Mucosa of stomach (tissue), 1 donor: ENCODE measurements around the gene MIER2.

Experiments
- H3K27me3 ChIP-seq: one replicate; pipeline ENCODE4 v1.7.0; 2013; ENCODE audit warnings: mild to moderate bottlenecking, low read length; ENCODE audit not compliant: control insufficient read depth, insufficient read depth
- H3K36me3 ChIP-seq: one replicate; pipeline ENCODE4 v1.7.0; 2013; ENCODE audit warnings: low read length; ENCODE audit not compliant: control insufficient read depth, insufficient read depth
- H3K4me1 ChIP-seq: one replicate; pipeline ENCODE4 v1.7.0; 2013; ENCODE audit warnings: mild to moderate bottlenecking, low read length; ENCODE audit not compliant: control insufficient read depth, insufficient read depth
- H3K4me3 ChIP-seq: one replicate; pipeline ENCODE4 v1.7.0; 2013; ENCODE audit warnings: low read length
- H3K9ac ChIP-seq: one replicate; pipeline ENCODE4 v1.7.0; 2013; ENCODE audit warnings: mild to moderate bottlenecking, low read length, moderate library complexity
- H3K9me3 ChIP-seq: one replicate; pipeline ENCODE4 v1.7.0; 2013; ENCODE audit warnings: mild to moderate bottlenecking, low read length, moderate library complexity; ENCODE audit not compliant: control insufficient read depth
- donor health status: Pancreatic carcinoma.

Gene MIER2

DNA sequence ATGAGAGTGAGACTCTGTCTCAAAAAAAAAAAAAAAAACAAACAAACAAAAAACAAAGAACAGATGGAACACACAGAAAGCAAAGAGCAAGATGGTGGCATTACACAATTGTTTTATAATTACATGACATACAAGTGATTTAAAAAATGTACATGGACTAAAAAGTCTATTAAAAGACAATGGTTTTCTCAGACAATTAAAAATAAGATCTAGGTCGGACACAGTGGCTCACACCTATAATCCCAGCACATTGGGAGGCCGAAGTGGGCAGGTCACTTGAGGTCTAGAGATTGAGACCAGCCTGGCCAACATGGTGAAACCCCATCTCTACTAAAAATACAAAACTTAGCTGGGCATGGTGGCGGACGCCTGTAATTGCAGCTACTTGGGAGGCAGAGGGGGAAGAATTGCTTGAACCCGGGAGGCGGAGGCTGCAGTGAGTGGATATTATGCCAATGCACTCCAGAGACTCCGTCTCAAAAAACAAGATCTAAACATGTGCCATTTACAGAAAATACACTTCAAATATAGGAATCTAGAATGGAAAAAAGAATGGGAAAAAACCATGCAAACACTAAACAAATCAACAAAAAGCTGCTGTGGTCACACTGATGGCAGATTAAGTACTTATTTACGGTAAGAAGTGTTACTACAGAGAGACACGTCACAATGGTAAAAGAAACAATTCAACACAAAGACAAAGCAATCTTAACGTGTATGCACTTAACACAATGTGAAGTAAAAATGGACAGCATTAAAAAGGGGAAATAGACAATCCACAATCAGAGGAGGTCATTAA lies 26.7 kb downstream of the MIER2 start:
- Histone ChIP-seq H3K27me3 (no peaks in the 10 kb centered on the region), H3K9me3 (no peaks in the 10 kb centered on the region), H3K4me3 (no peak overlapping the region), H3K9ac (no peak overlapping the region), H3K4me1 (no peaks in the 10 kb centered on the region), H3K36me3 (no peaks in the 10 kb centered on the region)

DNA sequence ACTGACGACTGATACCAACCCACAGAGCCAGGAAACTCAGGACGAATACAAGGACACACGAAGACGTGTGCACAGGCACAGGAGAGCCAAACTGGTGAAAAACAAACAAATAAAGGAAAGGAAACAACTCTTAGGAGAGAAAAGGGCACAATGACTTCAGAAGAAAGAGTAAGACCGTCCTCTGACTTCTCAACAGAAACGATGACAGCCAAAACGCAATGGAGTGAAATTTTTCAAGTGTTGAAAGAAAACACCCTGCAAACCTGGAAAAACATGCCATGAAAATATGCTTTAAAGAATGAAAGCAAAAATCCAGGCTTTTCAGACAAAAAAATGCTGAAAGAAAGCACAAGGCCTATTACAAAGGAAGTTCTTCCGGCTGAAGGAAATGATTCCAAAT lies 28.8 kb downstream of the MIER2 start:
- Histone ChIP-seq H3K36me3 (peaks cover 8% of the 10 kb centered on the region), H3K4me3 (no peak overlapping the region), H3K9me3 (no peaks in the 10 kb centered on the region), H3K27me3 (no peaks in the 10 kb centered on the region), H3K4me1 (peaks cover 3% of the 10 kb centered on the region), H3K9ac (no peak overlapping the region)

DNA sequence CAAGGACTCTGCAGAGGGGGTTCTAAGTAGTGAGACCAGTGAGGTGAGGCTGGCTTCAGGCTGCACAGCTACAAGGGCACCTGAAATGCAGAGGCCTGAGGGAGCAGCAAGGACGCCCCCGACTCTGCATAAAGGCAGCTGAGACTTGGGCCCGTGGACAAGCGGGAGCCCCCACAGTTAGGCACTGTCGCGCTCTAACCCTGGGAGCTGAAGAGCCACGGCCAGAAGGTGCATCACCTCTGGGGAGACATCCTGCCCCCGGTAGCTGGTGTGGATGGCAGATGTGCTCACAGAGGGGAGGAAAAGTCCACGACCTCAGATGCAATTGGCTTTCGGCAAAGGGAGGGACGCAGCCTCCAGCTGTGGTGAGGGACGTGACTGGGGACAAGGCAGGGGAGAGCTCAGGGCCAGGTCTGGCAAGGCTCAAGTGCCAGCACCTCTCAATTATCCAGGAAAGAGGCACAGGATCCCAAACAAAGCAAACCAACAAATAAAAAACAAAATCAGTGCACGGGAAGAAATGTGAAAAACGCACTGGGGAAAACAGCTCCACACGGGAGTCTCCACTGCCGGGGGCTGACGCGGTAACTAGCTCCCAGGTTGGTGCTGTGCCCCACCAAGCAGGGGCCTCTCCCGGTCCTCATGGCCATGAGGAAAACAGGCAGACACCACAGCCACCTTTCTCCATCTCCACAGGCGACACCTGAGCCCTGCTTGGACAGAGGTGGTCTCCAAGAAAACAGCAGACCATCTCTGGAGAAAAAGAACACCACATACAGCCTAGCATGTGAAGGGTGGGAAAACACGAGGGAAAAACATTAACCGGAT lies 30.4 kb downstream of the MIER2 start:
- H3K9me3 ChIP-seq = no peaks in the 10 kb centered on the region
- no peaks in the 10 kb centered on the region for H3K27me3 ChIP-seq
- no peak overlapping the region for H3K4me3 ChIP-seq
- no peak overlapping the region for H3K9ac ChIP-seq
- peaks cover 3% of the 10 kb centered on the region for H3K4me1 ChIP-seq
- peaks cover 8% of the 10 kb centered on the region for H3K36me3 ChIP-seq

DNA sequence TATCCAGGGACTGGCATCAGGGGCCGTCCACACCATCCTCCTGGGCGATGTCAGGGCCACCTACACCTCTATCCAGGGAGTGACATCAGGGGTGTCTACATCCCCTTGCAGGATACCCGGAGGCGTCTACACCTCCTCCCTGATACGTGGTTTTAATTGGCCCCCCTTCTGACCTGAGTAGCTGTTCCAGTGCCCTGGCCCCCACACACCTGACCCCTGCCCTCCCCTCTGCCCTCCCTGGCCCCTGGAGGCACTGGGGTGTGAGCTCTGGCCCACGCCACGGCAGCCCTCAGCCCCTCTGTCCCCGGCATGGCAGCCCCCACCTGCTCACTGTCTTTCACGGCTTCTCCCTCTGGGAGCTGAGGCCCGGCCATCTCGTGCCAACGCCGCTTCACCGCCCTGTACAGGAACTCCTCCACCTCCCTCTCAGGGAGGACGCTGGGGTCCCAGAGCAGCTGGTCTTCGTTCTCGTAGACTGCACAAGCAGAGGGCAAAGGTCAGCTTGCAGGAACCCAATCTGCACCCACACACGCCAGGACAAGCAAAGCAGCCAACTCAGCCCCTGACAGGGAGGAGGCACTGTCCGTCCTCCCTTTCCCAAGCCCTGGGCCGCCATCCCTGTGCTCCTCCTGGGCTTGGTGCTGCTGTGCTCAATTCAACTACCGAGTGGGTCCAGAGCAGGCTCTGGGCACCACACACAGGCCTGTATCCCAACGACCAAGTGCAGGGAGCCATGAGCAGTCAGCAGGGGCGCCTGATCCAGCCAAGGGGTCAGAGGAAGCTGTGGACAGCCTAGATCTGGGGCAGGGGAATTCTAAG lies 31.2 kb downstream of the MIER2 start:
- peaks cover 3% of the 10 kb centered on the region for H3K4me1 ChIP-seq
- no peaks in the 10 kb centered on the region for H3K9me3 ChIP-seq
- H3K9ac ChIP-seq = no peak overlapping the region
- no peak overlapping the region for H3K4me3 ChIP-seq
- peaks cover 8% of the 10 kb centered on the region for H3K36me3 ChIP-seq
- no peaks in the 10 kb centered on the region for H3K27me3 ChIP-seq

DNA sequence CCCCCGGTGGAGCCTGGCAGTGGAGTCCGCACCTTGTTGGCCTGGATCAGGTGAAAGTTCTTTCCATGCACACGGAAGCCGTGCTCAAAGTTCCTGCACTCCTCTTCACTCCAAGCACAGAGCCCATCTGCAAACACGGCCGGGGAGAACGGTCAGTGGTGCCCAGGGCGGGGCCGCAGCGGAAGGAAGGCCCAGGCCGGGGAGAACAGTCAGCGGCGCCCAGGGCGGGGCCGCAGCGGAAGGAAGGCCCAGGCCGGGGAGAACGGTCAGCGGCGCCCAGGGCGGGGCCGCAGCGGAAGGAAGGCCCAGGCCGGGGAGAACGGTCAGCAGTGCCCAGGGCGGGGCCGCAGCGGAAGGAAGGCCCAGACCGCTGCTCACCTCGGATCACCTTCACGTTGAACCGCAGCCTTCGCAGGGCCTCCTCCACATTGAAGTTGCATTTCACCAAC lies 32.8 kb downstream of the MIER2 start:
- no peak overlapping the region for H3K9ac ChIP-seq
- H3K4me1 ChIP-seq = peaks cover 3% of the 10 kb centered on the region
- no peaks in the 10 kb centered on the region for H3K9me3 ChIP-seq
- H3K27me3 ChIP-seq = no peaks in the 10 kb centered on the region
- peaks cover 8% of the 10 kb centered on the region for H3K36me3 ChIP-seq
- H3K4me3 ChIP-seq = no peak overlapping the region

DNA sequence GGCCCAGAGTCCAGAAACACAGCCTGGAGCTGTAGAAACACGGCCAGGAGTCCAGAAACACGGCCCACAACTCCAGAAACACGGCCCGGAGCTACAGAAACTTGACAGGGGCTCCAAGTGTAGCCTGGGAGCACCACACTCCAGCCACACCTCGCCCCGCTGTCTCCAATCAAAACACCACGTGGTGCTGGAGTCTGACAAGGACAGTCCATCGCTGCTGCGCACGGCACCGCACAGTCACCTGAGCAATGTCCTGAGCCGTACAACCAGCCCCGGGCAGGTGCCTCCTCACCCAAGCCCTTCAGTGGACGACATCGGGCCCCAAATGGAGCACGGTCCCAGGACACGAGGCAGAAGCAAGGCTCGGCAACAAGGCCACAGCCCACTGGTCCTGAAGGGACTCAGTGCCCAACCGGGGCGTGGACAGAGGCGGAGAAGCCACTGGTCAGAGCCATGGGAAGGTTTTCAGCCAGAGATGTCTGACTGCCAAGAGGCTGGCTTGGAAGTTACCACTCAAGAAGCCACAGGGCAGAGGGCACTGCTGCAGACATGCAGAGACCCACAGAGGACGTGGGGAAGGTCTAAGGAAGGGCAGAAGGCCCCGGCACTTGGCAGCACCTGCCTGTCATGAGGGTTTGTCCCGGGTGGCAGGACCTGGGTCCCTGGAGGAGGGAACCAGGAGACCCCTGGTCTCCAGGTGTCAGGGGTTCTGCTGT lies 33.7 kb downstream of the MIER2 start:
- H3K4me1 ChIP-seq = peaks cover 3% of the 10 kb centered on the region
- no peaks in the 10 kb centered on the region for H3K9me3 ChIP-seq
- H3K27me3 ChIP-seq = no peaks in the 10 kb centered on the region
- H3K4me3 ChIP-seq = no peak overlapping the region
- no peak overlapping the region for H3K9ac ChIP-seq
- H3K36me3 ChIP-seq = peaks cover 8% of the 10 kb centered on the region

DNA sequence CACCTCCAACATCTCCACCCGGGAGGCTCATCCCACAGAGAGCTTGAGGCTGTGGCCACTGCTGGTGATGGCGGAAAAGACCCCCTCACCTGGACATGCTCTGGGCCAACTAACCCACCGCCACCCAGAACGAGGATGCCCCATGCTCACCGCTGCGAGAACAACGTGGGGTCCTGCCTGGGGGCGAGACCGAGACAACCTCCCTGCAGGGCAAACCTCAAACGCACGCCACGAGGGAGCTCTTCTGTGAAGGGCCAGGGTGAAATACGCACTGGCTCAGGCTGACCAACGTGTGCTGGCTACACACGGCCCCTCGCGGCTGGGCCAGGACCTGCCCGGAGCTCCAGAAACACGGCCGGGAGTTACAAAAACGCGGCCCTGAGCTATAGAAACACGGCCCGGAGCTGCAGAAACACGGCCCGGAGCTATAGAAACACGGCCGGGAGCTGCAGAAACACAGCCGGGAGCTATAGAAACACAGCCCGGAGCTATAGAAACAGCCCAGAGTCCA lies 34.4 kb downstream of the MIER2 start:
- peaks cover 8% of the 10 kb centered on the region for H3K36me3 ChIP-seq
- H3K4me1 ChIP-seq = peaks cover 3% of the 10 kb centered on the region
- no peak overlapping the region for H3K4me3 ChIP-seq
- H3K9me3 ChIP-seq = no peaks in the 10 kb centered on the region
- no peak overlapping the region for H3K9ac ChIP-seq
- no peaks in the 10 kb centered on the region for H3K27me3 ChIP-seq

DNA sequence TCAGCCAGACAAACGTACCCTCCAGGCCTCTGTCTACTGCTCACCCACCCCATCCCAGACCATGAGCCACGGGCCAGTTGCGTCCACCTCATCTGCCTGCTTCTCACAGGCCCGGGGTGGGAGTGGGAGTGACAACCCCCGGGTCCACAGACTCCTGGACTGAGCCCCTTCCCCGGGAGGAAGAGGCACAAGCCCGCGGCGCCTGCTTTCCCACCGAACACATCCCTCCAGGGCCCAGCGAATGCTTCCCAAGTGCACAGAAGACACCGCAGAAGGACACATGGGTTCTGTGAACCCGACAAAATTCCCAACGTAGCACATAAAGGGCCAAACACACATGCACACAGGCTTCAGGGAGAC lies 35.4 kb downstream of the MIER2 start:
- Histone ChIP-seq H3K27me3 (no peaks in the 10 kb centered on the region), H3K36me3 (peaks cover 8% of the 10 kb centered on the region), H3K4me1 (peaks cover 3% of the 10 kb centered on the region), H3K9me3 (no peaks in the 10 kb centered on the region), H3K4me3 (no peak overlapping the region), H3K9ac (no peak overlapping the region)

DNA sequence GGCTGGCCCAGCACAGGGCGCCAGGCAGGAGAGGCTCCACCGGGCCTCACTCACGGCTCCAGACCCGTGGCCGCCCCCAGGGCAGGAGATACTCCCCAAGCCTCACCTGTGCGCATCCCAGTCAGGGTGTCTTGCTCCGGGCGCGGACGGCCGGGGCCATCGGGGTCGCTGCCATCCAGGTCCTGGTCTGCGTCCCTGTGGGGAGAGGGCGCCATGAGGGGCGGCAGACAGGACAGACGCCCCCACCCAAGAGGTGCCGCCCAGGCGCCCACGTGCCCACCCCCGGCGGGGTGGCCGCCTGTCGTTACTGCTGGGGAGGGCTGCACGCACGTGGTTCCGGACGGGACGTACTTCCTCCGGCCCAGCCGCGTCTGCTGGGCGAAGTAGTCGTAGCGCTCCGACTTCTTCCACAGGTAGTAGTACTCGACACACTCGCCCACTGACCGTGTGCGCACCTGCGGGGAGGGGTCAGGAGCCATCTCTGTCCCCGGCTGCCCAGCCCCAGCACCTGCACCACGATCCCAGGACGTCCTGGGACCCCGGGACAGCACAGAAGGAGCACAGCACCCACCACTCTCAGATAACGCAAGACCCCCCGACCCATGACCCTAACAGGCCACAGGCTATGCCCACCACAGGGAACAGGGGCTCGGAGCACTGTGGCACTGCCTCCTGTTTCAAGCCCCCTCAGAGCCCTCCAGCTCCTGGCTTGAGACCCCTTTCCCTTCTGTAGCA lies 36.0 kb downstream of the MIER2 start:
- no peaks in the 10 kb centered on the region for H3K27me3 ChIP-seq
- peaks cover 3% of the 10 kb centered on the region for H3K4me1 ChIP-seq
- H3K4me3 ChIP-seq = no peak overlapping the region
- H3K9me3 ChIP-seq = no peaks in the 10 kb centered on the region
- H3K9ac ChIP-seq = no peak overlapping the region
- peaks cover 8% of the 10 kb centered on the region for H3K36me3 ChIP-seq

DNA sequence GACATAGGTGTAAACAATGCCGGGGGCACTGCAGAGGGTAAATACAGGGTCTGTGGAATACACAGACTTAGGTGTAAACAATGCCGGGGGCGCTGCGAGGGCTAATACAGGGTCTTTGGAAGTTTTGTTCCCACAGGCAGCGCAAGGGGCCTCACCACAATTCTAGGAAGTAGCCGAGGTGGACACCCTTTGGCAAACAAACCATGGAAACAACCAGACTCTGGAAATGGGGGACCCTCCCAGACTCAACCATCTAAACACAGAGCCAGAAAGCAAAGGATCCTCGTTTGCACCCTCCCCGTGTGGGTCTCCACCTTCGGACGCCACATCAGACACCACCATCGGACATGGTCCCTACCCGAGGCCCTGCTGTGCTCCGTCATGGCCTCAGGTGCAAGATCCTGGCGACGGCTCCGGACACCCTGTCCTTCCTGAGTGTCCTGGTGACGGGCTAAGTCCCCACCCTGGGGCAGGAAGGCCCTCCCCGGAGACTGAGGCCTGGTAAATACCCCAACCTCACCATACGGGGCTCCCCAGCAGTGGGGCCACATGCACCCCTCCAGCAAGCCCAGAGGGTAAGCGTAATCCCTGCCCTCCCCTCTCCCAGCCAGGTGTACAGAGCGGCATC lies 36.7 kb downstream of the MIER2 start:
- Histone ChIP-seq H3K9me3 (no peaks in the 10 kb centered on the region), H3K4me1 (peaks cover 3% of the 10 kb centered on the region), H3K4me3 (no peak overlapping the region), H3K9ac (no peak overlapping the region), H3K36me3 (peaks cover 8% of the 10 kb centered on the region), H3K27me3 (no peaks in the 10 kb centered on the region)
